Neural cell (in vitro differentiated cells): ENCODE results near the gene RHBDF2. TPM values are rescaled to one million over a fixed set of nuclear protein-coding genes. Genes with fewer than 3 reads are reported as not detected.

Experiments
- H2AFZ ChIP-seq: fragments of 200-600, 300-800 bp; sonication (generic), shearing (Covaris generic); 2 replicates; pipeline ENCODE4 v1.6.0; 2014; ENCODE audit warnings: low read depth, mild to moderate bottlenecking, antibody characterized with exemption, low read length, moderate library complexity
- H3F3A ChIP-seq: fragments of 200-600 bp; shearing (Covaris generic); 2 replicates; pipeline ENCODE4 v1.6.1; 2016; ENCODE audit warnings: mild to moderate bottlenecking, moderate library complexity, mixed read lengths, antibody characterized with exemption, low read length; ENCODE audit not compliant: insufficient read depth, poor library complexity, severe bottlenecking
- H3K27ac ChIP-seq: fragments of 200-600, 300-800 bp; sonication (generic), shearing (Covaris generic); 2 replicates; pipeline ENCODE4 v1.5.1; 2014; ENCODE audit warnings: mild to moderate bottlenecking, low read length, moderate library complexity
- H3K27me3 ChIP-seq: fragments of 300-800, 200-600 bp; sonication (generic), shearing (Covaris generic); 2 replicates; pipeline ENCODE4 v1.6.0; 2014; ENCODE audit warnings: mild to moderate bottlenecking, low read depth, low read length, moderate library complexity; ENCODE audit not compliant: insufficient read depth
- H3K36me3 ChIP-seq: fragments of 300-800, 200-600 bp; sonication (generic), shearing (Covaris generic); 2 replicates; pipeline ENCODE4 v1.5.1; 2014; ENCODE audit warnings: mild to moderate bottlenecking, antibody characterized with exemption, low read length, moderate library complexity; ENCODE audit not compliant: insufficient read depth
- H3K4me2 ChIP-seq: fragments of 300-800, 200-600 bp; sonication (generic), shearing (Covaris generic); 2 replicates; pipeline ENCODE4 v1.6.0; 2014; ENCODE audit warnings: mild to moderate bottlenecking, low read length
- H3K4me3 ChIP-seq: fragments of 300-800, 200-600 bp; sonication (generic), shearing (Covaris generic); 2 replicates; pipeline ENCODE4 v1.5.1; 2014; ENCODE audit warnings: mild to moderate bottlenecking, low read length, moderate library complexity
- H3K79me2 ChIP-seq: fragments of 200-600 bp; shearing (Covaris generic); replicated peaks from 2 replicates; pipeline ENCODE4 v1.6.0; 2014; ENCODE audit warnings: mild to moderate bottlenecking, low read length, moderate library complexity; ENCODE audit not compliant: insufficient read depth
- H3K9ac ChIP-seq: fragments of 300-800, 200-600 bp; sonication (generic), shearing (Covaris generic); 2 replicates; pipeline ENCODE4 v1.6.1; 2016; ENCODE audit warnings: mild to moderate bottlenecking, low read length, mixed read lengths
- H3K9me2 ChIP-seq: fragments of 200-600 bp; shearing (Covaris generic); 2 replicates; pipeline ENCODE4 v1.6.1; 2016; ENCODE audit warnings: mild to moderate bottlenecking, low read length, mixed read lengths; ENCODE audit not compliant: insufficient read depth
- H3K9me3 ChIP-seq: fragments of 200-600, 300-800 bp; sonication (generic), shearing (Covaris generic); 2 replicates; pipeline ENCODE4 v1.6.1; 2016; ENCODE audit warnings: mild to moderate bottlenecking, mixed run types, low read length, moderate library complexity, mixed read lengths
- H4K20me1 ChIP-seq: fragments of 200-600 bp; shearing (Covaris generic); 2 replicates; pipeline ENCODE4 v1.6.1; 2016; ENCODE audit warnings: mild to moderate bottlenecking, mixed run types; ENCODE audit not compliant: insufficient read depth
- CTCF ChIP-seq: fragments of 450-650 bp; IDR thresholded peaks from 2 replicates; pipeline ENCODE4 v1.5.1; 2014; ENCODE audit warnings: antibody characterized with exemption, mild to moderate bottlenecking, moderate library complexity; ENCODE audit not compliant: poor library complexity, severe bottlenecking
- EP300 ChIP-seq: fragments of 450-650 bp; conservative IDR thresholded peaks from 2 replicates; pipeline ENCODE4 v1.6.1; 2014; ENCODE audit warnings: antibody characterized with exemption, mild to moderate bottlenecking, moderate library complexity; ENCODE audit not compliant: poor library complexity, severe bottlenecking
- EZH2 ChIP-seq: fragments of 200-600, 300-800 bp; shearing (Covaris generic), sonication (generic); IDR thresholded peaks from 2 replicates; pipeline ENCODE4 v1.6.1; 2014; ENCODE audit warnings: antibody characterized with exemption, low read length, borderline replicate concordance, mild to moderate bottlenecking; ENCODE audit not compliant: insufficient read depth, poor library complexity, severe bottlenecking
- MXI1 ChIP-seq: fragments of 450-650 bp; conservative IDR thresholded peaks from 2 replicates; pipeline ENCODE4 v1.6.1; 2014; ENCODE audit warnings: antibody characterized with exemption, mild to moderate bottlenecking; ENCODE audit not compliant: poor library complexity, severe bottlenecking
- POLR2AphosphoS5 ChIP-seq: IDR thresholded peaks from 2 replicates; pipeline ENCODE4 v1.6.1; 2012
- RAD21 ChIP-seq: fragments of 450-650 bp; conservative IDR thresholded peaks from 2 replicates; pipeline ENCODE4 v1.6.1; 2014; ENCODE audit warnings: antibody characterized with exemption, mild to moderate bottlenecking, moderate library complexity
- REST ChIP-seq: IDR thresholded peaks from 2 replicates; pipeline ENCODE4 v1.6.1; 2012; ENCODE audit warnings: borderline replicate concordance
- SMC3 ChIP-seq: fragments of 450-650 bp; conservative IDR thresholded peaks from 2 replicates; pipeline ENCODE4 v1.6.1; 2014; ENCODE audit warnings: antibody characterized with exemption, mild to moderate bottlenecking, moderate library complexity; ENCODE audit not compliant: poor library complexity
- TAF1 ChIP-seq: IDR thresholded peaks from 2 replicates; pipeline ENCODE4 v1.6.1; 2012; ENCODE audit warnings: low read depth
- polyA plus RNA-seq: library from polyadenylated mRNA; depleted of rRNA; stranded (reverse); fragments of >200 nt; gene quantifications from 2 replicates; pipeline ENCODE4 v1.2.3, GENCODE V29; 2014

RHBDF2 gene
- polyA plus RNA-seq, 1 donor from 2014 or later = not detected

GRCh38 chr17:76467366-76467765 lies 33.9 kb downstream of the RHBDF2 start, which contains the start of gene AANAT:
AANAT (plus strand) TSS chr17:76467603; CDS start chr17:76468747, 1,144 bp downstream.
- TF ChIP-seq EZH2 (no peak), EP300 (no peak), REST (no peak), MXI1 (no peak), POLR2AphosphoS5 (no peak), CTCF (no peak), SMC3 (no peak), RAD21 (no peak), TAF1 (no peak)
- Histone ChIP-seq H3K4me2 (no peak within 1 kb of the TSS), H3K9me3 (no peaks in the 10 kb centered on the region), H2AFZ (no peak within 1 kb of the TSS), H3K79me2 (no peaks in the 10 kb centered on the region), H3K27me3 (no peaks in the 10 kb centered on the region), H4K20me1 (no peaks in the 10 kb centered on the region), H3K27ac (no peak within 1 kb of the TSS), H3F3A (no peaks in the 10 kb centered on the region), H3K4me3 (no peak within 1 kb of the TSS), H3K9me2 (no peaks in the 10 kb centered on the region), H3K9ac (no peak within 1 kb of the TSS), H3K36me3 (no peaks in the 10 kb centered on the region)

- no peaks in the 10 kb centered on the region for H3K79me2 ChIP-seq
- H3K27ac ChIP-seq = no peak overlapping the region
- H3K36me3 ChIP-seq = no peaks in the 10 kb centered on the region
- H3K9me3 ChIP-seq = no peaks in the 10 kb centered on the region
- no peaks in the 10 kb centered on the region for H3K9me2 ChIP-seq
- H3K9ac ChIP-seq = no peak overlapping the region
- no peaks in the 10 kb centered on the region for H3K27me3 ChIP-seq
- no peak overlapping the region for H3K4me2 ChIP-seq
- H3F3A ChIP-seq = no peaks in the 10 kb centered on the region
- no peaks in the 10 kb centered on the region for H4K20me1 ChIP-seq
- H3K4me3 ChIP-seq = no peak overlapping the region
- H2AFZ ChIP-seq = no peak overlapping the region
- no peak for TF ChIP-seq RAD21
- no peak for TF ChIP-seq REST
- no peak for TF ChIP-seq SMC3
Measured at GRCh38 chr17:76466775-76467130, 34.5 kb downstream of the RHBDF2 start.
